ENCODE measurements around the gene GAL3ST3. TPM values are rescaled to one million over a fixed set of nuclear protein-coding genes. Genes with fewer than 3 reads are reported as not detected.

Gene GAL3ST3
- total and polyA plus RNA-seq, 2 experiments from 2014 or later, result 15.6 to 63.4 TPM

DNA sequence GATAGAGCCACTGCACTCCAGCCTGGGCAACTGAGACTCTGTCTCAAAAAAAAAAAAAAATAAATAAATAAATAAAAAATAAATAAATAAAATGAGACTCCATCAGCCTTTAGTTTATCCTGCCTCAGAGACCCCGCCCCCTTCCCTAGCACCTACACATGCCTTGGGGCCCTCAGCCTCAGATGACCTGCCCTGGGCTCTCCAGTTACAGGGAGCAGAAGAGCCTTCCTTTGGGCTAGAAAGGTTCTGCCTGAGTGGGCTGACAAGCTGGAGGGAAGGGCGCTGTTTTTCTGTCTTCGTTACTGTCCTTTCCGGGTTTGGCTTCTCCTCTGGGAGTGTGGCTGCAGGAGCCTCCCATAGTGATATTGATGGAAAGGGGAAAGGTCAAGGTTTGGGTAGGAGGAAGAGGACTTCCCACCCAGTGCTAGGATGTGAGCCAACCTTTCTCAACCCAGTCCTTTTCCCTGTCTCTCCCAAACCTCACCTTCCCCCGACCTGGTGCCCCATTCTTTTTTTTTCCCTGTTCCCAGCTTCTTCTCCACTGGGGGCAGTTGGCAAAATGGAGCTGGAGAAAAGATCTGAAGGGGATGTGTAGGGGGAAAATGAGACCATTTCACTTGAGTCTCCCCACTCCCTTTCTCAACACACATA, 1.7 kb upstream of the GAL3ST3 start (continued):
- TF ChIP-seq, protein P1, sequence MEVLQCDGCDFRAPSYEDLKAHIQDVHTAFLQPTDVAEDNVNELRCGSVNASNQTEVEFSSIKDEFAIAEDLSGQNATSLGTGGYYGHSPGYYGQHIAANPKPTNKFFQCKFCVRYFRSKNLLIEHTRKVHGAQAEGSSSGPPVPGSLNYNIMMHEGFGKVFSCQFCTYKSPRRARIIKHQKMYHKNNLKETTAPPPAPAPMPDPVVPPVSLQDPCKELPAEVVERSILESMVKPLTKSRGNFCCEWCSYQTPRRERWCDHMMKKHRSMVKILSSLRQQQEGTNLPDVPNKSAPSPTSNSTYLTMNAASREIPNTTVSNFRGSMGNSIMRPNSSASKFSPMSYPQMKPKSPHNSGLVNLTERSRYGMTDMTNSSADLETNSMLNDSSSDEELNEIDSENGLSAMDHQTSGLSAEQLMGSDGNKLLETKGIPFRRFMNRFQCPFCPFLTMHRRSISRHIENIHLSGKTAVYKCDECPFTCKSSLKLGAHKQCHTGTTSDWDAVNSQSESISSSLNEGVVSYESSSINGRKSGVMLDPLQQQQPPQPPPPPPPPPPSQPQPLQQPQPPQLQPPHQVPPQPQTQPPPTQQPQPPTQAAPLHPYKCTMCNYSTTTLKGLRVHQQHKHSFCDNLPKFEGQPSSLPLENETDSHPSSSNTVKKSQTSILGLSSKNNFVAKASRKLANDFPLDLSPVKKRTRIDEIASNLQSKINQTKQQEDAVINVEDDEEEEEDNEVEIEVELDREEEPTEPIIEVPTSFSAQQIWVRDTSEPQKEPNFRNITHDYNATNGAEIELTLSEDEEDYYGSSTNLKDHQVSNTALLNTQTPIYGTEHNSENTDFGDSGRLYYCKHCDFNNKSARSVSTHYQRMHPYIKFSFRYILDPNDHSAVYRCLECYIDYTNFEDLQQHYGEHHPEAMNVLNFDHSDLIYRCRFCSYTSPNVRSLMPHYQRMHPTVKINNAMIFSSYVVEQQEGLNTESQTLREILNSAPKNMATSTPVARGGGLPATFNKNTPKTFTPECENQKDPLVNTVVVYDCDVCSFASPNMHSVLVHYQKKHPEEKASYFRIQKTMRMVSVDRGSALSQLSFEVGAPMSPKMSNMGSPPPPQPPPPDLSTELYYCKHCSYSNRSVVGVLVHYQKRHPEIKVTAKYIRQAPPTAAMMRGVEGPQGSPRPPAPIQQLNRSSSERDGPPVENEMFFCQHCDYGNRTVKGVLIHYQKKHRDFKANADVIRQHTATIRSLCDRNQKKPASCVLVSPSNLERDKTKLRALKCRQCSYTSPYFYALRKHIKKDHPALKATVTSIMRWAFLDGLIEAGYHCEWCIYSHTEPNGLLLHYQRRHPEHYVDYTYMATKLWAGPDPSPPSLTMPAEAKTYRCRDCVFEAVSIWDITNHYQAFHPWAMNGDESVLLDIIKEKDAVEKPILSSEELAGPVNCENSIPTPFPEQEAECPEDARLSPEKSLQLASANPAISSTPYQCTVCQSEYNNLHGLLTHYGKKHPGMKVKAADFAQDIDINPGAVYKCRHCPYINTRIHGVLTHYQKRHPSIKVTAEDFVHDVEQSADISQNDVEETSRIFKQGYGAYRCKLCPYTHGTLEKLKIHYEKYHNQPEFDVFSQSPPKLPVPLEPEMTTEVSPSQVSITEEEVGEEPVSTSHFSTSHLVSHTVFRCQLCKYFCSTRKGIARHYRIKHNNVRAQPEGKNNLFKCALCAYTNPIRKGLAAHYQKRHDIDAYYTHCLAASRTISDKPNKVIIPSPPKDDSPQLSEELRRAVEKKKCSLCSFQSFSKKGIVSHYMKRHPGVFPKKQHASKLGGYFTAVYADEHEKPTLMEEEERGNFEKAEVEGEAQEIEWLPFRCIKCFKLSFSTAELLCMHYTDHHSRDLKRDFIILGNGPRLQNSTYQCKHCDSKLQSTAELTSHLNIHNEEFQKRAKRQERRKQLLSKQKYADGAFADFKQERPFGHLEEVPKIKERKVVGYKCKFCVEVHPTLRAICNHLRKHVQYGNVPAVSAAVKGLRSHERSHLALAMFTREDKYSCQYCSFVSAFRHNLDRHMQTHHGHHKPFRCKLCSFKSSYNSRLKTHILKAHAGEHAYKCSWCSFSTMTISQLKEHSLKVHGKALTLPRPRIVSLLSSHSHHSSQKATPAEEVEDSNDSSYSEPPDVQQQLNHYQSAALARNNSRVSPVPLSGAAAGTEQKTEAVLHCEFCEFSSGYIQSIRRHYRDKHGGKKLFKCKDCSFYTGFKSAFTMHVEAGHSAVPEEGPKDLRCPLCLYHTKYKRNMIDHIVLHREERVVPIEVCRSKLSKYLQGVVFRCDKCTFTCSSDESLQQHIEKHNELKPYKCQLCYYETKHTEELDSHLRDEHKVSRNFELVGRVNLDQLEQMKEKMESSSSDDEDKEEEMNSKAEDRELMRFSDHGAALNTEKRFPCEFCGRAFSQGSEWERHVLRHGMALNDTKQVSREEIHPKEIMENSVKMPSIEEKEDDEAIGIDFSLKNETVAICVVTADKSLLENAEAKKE (CRISPR knock-in tag; IDR thresholded peaks at IDR 0.05), result no peak
- TF ChIP-seq CREB1 (CRISPR knock-in tag; IDR thresholded peaks at IDR 0.05; ENCODE audit: low read depth) (no peak), JUNB (IDR thresholded peaks at IDR 0.05; ENCODE audit: unreplicated experiment) (no peak)

DNA sequence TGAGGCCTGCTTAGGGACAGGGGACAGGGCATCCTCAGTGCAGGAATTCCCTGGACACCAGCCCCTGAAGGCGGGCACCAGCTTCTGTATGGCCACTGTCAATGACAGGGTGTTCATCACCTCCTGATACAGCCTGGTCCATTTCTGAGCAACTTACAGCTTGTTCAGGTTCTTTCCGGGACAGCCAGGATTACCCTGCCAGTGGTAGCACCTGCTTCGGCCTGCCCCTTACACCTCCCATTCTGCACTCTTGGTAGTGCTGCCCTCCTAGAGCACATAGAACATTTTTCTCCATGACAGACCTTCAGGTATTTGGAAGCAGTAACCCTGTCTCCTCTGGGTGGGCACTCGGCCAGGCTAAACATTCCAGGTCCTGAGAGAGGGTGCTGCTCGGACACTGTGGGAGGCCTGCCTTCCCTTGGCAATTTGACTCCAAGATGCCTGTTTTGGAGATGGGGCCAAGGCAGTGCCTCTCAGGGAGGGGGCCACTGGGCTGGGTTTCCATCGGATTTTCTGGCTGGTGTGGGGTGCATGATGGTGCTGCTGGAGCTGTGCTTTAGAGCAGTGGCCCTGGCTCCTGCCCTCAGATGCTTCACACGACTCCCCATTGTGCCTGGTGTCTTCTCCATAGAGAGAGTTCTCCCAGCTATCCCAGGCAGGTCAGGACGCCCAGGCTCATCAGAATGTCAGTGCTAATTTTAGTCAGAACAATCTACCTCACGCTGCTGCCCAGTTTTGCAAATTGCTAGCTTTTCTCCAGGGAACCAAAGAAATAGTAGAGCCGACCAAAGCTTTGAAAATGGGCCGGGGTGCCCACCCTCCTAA, 1.2 kb downstream of the GAL3ST3 start:
- H4K20me1 ChIP-seq (replicated peaks; ENCODE audit: insufficient read depth), result no peaks in the 10 kb centered on the region; the same call in none of the 2 replicates
- H3K4me2 ChIP-seq, result peak overlapping the region; percentile 84
- H3K79me2 ChIP-seq (replicated peaks; ENCODE audit: insufficient read depth), result peaks cover 9% of the 10 kb centered on the region
- DNase-seq (ENCODE audit: low spot score) (no peak), ATAC-seq (no peak)
- Mint-ChIP-seq H3K27ac (no peak overlapping the region), H3K36me3 (ENCODE audit: low read depth) (peaks cover 17% of the 10 kb centered on the region), H3K4me1 (peaks cover 45% of the 10 kb centered on the region), H3K9me3 (no peaks in the 10 kb centered on the region; the same call in 2 of the 3 replicates), H3K4me3 (peak overlapping the region; percentile 87), H3K27me3 (ENCODE audit: insufficient read depth, low read depth, poor library complexity) (peaks cover 14% of the 10 kb centered on the region)
- H3K9me2 ChIP-seq (ENCODE audit: insufficient read depth), result no peaks in the 10 kb centered on the region
- H2AFZ ChIP-seq, result no peak overlapping the region
- peak overlapping the region; percentile 81 for H3K4me3 ChIP-seq
- no peaks in the 10 kb centered on the region for H3K36me3 ChIP-seq (ENCODE audit: insufficient read depth)
- H3K4me1 ChIP-seq (ENCODE audit: insufficient read depth), result peaks cover 16% of the 10 kb centered on the region
- peaks cover 21% of the 10 kb centered on the region; the same call in 1 of the 2 replicates for H3F3A ChIP-seq (replicated peaks; ENCODE audit: low read depth)
- H3K27me3 ChIP-seq (ENCODE audit: insufficient read depth), result no peaks in the 10 kb centered on the region
- no peak overlapping the region for H3K27ac ChIP-seq (ENCODE audit: low read depth)
- TF ChIP-seq EZH2 (IDR thresholded peaks at IDR 0.05; ENCODE audit: low read depth, unreplicated experiment), result no peak
- no peak for TF ChIP-seq NANOG (IDR thresholded peaks at IDR 0.05; ENCODE audit: borderline replicate concordance)
- no peak for TF ChIP-seq STAT1 (IDR thresholded peaks at IDR 0.05; ENCODE audit: unreplicated experiment)
- no peak for TF ChIP-seq ZNF331 (CRISPR knock-in tag; IDR thresholded peaks at IDR 0.05; ENCODE audit: low read depth)
- TF ChIP-seq, protein P2, sequence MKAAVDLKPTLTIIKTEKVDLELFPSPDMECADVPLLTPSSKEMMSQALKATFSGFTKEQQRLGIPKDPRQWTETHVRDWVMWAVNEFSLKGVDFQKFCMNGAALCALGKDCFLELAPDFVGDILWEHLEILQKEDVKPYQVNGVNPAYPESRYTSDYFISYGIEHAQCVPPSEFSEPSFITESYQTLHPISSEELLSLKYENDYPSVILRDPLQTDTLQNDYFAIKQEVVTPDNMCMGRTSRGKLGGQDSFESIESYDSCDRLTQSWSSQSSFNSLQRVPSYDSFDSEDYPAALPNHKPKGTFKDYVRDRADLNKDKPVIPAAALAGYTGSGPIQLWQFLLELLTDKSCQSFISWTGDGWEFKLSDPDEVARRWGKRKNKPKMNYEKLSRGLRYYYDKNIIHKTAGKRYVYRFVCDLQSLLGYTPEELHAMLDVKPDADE (IDR thresholded peaks at IDR 0.05), result no peak
- TF ChIP-seq POLR2AphosphoS5 (IDR thresholded peaks at IDR 0.05; ENCODE audit: low read depth), result no peak
- TF ChIP-seq, protein P3, sequence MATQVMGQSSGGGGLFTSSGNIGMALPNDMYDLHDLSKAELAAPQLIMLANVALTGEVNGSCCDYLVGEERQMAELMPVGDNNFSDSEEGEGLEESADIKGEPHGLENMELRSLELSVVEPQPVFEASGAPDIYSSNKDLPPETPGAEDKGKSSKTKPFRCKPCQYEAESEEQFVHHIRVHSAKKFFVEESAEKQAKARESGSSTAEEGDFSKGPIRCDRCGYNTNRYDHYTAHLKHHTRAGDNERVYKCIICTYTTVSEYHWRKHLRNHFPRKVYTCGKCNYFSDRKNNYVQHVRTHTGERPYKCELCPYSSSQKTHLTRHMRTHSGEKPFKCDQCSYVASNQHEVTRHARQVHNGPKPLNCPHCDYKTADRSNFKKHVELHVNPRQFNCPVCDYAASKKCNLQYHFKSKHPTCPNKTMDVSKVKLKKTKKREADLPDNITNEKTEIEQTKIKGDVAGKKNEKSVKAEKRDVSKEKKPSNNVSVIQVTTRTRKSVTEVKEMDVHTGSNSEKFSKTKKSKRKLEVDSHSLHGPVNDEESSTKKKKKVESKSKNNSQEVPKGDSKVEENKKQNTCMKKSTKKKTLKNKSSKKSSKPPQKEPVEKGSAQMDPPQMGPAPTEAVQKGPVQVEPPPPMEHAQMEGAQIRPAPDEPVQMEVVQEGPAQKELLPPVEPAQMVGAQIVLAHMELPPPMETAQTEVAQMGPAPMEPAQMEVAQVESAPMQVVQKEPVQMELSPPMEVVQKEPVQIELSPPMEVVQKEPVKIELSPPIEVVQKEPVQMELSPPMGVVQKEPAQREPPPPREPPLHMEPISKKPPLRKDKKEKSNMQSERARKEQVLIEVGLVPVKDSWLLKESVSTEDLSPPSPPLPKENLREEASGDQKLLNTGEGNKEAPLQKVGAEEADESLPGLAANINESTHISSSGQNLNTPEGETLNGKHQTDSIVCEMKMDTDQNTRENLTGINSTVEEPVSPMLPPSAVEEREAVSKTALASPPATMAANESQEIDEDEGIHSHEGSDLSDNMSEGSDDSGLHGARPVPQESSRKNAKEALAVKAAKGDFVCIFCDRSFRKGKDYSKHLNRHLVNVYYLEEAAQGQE (IDR thresholded peaks at IDR 0.05; ENCODE audit: unreplicated experiment), result no peak
